HG02938 (cell line): ENCODE measurements around the gene ASIC1.

Experiments
- ATAC-seq: cut with Tn5 transposase; IDR thresholded peaks from one replicate; pipeline ENCODE4 v1.9.1; 2021; ENCODE audit warnings: mild to moderate bottlenecking, moderate library complexity; ENCODE audit not compliant: unreplicated experiment

The ASIC1 gene

DNA sequence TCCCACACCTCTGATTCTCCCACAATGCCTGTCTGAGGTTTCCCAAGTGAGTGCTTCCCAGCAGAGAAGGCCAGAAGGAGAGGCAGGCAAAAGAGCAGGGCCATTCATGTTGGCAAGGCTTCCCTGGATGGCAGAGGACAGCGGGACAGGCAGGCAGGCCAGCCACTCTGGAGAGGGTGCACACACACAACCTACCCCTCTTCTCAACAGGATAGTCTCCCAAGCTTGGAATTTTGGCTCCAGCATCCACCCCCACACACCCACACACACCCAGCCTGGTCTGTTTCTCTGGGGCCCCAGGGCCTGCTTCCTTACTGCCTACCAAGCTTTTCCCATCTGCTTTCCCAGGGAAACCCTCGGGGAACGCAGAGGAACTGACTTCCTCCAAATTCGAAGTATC is 16.7 kb upstream of the ASIC1 start:
- no peak for ATAC-seq

DNA sequence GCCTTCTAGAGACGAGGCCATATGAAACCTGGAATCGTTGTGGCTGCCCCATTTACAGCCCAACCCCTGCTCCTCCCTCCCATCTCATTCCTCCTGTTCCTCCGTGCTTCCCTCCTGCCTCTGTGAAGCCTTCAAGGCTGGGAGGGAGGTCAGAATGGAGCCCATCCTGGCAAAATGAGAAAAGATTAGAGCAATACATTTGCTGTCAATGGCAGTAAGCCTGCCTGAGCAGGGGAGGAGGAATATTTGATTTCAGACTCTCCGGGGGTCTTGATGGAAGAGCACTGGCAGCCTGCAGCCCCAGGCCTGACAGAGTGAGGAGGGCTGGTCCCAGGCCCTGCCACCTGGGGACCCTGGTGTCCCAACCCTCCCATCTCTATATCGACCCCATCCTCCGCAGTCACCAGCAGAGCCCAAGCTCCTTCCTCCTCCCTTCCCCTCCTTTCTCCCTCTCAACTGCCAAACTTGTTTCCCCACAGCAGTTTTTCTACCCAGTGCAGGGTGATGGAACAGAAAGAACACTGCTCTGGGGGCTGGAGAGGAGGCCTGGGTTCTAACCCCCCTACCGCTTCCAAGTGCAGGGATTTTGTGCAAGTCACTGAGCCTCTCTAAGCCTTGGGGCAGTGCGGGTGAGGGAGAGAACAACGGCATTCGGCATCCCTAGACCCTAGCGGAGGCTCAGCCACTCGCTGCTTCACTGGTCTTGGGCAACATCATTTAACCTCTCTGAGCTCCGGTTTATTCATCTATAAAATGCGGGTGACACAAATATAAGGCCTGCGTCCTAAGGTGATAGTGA is 16.1 kb upstream of the ASIC1 start:
- no peak for ATAC-seq

DNA sequence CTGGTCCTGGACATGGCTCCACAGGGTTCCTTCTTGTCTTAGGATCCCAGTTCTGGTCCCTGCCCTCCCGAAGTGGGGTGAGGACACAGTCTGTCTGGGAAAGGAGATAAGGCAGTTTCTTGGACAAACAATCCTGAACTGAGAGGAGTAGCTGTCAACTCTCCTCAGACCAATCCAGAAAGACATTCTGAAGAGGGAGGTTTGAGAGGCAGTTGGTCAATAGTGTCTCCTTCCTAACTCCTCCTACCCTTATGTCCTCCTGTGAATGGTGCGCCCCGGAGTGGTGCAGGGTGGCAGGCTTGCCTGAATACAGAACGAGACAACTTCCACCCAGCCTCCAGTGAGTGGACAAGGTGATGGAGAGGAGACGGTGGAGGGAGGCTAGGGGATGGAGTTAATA is 15.4 kb upstream of the ASIC1 start:
- no peak for ATAC-seq

DNA sequence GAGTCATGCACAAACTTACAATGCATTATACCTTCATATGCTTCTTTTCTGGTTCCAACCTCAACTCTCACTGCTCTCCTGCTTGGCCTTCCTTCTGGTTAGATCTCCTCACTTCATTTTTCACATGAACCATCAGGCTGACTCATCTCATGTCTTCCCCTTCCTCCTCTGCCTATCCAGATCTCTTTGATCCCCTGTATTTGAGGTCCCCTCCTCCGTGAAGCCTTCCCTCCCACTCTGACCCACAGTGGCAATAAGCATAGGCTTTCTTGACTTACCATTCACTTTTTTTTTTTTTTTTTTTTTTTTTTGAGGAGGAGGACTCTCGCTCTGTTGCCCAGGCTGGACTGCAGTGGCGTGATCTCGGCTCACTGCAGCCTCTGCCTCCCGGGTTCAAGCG is 14.7 kb upstream of the ASIC1 start:
- no peak for ATAC-seq

DNA sequence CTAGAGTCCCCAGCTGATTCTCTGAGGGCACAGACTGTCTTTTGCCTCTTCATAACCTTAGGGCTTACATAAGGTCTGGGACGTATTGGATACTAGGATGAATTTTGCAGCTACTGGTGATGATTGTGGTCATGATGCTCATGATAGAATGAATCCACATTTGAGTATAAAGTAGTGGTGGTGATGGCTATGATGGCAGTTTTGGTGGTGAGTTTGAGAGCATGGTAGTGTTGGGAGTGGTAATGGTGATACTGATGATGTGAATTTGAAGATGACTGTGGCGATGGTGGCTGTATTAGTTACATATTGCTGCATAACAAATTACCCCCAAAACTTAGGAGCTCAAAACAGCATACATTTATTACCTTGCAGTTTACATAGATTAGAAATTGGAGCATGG is 14.1 kb upstream of the ASIC1 start:
- no peak for ATAC-seq

DNA sequence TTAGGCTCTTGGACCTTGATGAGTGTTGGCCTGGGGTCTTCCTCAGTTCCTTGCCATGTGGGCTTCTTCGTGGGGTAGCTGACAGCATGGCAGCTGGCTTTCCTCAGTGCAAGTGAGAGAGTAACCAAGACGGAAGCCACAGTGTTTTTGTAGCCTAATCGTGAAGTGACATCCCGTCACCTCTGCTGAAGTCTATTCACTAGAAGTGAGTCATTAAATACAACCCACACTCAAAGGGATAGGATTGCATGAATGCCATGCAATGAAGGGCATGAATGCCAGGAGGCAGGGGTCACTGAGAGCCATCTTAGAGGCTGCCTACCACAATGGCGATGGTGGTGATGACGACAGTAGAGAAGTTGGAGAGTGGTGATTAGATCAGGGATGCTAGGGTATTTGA is 13.5 kb upstream of the ASIC1 start:
- no peak for ATAC-seq

DNA sequence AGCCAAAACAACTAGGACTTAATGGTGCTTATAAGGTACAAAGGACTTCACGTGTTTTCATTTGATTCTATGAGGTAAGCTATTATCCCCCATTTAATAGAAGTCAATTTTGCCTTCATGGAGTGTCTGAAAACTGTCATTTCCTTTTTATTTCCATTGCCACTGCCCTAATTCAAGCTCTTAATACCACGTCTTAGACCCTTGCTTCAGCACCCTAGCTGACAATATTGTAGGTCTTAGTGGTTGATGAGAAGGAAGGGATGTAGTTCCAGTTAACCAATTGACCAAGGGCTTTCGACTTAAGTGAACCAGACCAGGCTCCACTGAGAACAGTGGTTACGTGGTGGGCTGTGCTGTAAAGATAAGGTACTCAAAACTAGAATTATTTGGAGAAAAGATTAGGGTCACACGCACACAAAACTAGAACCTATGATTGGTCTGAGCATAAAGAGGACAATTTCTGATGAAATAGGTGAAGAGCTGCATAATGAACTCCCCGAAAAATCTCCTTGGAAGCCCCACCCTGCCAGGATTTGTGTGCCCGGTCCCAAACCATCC is 9.6 kb upstream of the ASIC1 start:
- no peak for ATAC-seq

DNA sequence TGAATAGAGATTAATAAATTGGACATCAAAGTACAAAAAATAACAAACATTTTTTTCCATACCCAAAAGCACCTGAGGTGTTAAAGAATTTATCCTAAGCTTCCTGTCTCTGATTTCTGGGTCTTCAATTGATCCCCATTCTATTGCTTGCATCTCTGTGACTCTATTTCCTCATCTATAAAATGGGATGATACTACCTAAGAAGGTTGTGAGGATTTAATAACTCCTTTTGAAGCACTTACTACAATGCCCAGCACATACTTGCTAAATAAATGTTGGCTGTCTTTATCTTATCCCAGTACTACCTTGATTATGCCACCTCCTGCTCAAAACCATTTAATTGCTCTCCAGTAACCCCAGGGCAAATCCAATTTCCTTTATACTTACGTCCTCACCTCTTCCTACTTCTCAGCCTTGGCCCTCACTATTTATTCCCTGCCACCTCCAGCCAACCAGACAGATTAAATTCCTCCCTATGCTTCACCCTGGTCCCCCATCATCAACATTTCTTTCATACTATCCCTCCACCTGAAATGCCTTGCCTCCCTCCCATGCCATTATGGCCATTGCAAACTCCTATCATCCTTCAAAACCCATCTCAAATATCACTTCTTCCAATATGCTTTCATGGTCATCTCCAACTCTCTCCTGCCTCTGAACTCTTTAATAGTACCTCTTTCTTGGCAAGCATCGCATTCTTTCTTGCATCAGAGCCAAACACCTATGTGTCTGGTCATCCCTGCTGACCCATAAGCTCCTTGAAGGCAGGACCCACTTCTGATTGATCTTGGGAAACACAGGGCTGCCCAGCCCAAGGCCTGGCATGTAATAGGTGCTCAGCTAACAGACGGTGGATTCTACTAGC is 7.9 kb upstream of the ASIC1 start:
- no peak for ATAC-seq

DNA sequence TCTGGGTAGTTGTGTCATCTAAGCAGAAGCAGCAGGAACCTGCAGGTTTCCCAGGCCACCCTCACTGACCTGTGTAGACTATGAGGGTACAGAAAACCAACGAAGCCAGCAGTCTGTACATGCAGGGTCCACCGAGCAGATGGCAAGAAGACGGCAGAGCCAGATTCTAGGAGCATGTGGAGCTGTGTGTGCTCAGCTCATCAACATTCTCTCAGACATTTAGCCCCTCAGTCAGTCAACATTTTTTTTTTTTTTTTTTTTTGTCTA is 7.3 kb upstream of the ASIC1 start:
- ATAC-seq, result no peak

DNA sequence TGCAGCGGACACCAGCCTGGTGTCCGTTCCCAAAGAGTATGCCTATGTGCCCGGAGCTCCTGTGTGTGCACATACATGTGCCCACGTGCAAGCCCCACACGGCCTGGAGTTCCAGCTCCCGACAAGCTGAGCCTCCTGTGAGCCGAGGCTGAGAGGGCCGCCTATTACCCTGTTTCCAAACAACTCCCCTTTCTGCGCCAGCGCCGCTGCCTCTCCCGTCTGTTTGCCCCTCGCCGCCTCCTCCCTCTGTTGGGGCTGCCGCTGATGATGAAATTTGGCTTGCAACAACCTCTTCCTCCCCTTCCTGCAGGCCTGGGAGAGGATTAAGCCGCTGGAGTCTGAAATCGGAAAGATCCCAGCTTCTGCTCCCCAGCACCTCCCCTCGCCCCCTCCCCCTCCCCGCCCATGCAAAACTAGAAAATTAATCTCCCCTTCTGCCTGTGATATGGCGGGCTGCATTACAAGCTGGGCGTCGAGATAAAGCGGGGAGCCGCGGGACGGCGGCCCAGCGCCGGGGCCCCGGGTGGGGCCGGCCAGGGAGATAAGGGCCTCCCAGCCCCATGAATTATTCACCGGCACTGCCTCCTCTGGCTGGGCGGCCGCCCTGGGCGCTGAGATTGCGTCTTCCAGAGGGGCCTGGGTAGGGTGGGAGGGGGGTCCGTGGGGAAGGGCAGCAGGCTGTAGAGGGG is 6.8 kb upstream of the ASIC1 start:
- no peak for ATAC-seq

DNA sequence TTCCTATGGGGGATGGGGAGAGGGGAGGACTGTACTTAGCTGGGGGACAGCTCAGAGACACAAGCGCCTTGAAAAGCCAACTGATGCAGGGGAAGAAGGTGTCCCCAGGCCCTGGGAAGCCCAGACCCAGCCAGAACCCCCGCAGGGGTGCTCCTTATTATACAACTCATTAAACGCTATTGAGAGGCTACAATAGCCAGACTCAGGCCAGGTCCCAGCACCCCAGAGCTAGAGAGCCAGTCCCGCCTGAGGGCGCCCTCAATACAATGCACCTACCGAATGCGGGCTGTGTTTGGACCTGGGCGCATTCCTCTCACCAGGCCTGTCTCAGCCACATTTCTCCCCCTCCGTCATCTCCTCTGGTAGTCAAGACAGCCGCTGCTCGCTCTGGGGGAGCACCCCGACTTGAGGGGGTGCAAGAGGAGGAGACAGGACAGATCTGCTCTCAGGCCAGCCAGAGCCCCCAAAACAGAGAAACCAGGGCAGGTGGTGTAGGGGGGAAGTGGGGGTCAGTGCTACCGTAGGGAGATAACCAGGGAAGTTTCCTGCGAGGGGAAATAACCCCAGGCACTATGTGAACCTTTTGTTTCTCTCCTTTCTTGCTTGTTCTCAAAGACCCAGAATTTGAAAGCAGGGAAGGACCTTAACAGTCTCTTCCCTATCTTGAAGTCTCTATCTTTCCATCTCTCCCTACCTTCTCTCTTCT is 6.1 kb upstream of the ASIC1 start:
- ATAC-seq, result no peak

DNA sequence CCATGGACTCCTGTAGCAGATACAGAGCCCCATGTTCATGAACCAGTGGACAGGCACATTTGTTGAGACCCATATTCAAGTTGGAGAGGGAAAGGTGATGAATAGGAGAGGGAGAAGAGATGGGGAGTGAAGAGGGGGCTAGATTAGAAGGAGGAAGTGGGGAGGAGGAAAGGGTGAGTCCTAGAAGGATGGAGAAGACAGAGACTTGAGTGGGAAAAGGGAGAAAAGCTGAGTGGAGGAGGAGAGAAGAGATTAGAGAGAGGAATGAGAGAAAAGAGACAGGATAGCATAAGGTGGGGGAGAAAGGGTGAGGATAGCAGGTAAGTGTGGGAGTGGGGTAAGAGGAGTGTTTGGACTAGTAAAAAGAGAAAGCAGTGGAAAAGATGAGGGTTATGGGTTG is 4.9 kb upstream of the ASIC1 start:
- no peak for ATAC-seq

DNA sequence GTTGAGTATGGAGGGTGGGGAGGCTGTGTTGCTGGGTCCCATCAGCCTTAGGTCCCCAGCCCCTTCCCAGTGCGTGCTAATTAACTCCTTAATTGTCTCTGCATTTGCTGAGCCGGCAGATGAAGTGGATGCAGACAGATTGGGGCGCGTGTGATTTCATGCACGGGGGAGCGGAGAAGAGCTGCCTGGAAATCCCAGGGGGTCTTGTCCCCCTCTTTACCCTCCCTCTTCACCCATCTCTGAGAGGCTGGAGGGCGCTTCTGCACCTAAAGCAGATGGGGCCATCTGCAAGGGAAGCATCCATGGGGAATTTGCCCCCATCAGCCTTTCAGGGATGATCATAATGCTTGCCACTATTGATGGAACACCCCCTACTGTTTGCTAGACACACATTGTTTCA is 4.4 kb upstream of the ASIC1 start:
- no peak for ATAC-seq

DNA sequence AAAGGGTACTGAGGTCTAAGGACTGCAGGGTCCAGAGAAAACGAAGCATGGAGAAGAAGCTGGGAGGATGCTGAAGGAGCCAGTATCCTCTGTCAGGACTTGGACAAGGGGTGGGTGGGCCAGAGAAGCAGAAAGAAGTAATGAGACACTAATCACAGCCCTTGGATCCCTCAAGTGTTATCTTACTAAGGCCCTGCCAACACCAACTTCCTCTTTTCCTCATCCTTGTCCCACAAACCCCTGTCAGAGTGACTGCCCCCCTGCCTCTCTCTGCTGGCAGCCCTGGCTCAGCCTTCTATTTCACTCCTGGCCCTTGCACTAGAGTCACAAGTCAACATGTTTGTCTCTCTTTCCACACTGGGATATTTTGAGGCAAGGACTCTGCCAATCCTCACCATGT is 3.8 kb upstream of the ASIC1 start:
- no peak for ATAC-seq

DNA sequence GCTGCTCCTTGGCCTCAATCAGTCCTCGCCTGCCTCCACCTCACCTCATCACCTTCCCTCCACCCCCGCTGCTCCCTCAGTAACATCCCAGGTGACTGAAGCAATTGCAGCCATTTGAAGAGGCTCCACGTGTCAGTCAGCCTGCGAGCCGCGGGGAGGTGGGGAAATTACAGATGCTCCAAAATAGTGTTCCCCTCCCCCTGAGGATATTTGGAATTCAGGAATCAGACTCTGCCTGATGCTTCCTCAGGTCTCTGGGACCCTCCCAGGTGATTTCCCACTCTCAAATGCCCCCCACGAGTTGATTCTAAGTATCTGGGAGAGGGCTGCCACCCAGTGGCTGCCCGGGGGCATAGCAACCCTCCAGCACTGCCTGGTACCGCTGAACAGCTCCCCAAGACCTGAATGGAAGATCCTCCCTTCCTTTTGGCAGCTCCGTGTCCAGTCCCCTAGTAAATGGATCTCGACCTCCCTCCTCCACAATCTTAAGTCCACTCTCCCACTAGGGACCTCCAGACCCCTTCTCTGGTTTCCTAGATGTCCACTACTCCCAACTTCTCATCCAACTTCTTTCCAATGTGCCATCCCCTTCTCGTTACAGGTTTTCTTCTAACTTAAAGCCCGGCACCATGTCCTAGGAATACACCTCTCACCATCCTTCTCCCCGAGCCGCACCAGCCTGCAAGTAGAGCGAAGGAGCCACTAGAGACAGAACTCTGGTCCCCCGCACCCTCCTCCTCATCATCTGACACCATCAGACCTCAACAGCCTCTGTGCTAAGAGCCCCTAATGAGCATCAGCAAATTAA is 1.4 kb upstream of the ASIC1 start:
- no peak for ATAC-seq

DNA sequence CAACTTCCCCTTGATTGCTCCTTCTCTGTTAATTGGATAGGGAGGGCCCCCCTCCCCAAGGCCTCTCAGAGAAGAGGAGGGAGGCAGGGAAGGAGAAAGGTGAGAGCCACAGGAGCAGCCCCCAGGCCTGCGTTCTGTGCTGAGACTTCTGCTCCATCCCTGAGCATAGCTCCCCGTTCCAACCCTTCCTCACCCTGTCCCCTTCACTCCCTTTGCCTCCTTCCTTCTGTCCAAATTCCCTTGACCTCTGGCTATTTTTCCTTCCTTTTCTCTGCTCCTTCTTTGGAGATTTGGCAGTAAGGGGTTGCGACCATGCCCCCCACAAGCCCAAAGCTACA is 788 bp upstream of the ASIC1 start:
- ATAC-seq, result no peak

DNA sequence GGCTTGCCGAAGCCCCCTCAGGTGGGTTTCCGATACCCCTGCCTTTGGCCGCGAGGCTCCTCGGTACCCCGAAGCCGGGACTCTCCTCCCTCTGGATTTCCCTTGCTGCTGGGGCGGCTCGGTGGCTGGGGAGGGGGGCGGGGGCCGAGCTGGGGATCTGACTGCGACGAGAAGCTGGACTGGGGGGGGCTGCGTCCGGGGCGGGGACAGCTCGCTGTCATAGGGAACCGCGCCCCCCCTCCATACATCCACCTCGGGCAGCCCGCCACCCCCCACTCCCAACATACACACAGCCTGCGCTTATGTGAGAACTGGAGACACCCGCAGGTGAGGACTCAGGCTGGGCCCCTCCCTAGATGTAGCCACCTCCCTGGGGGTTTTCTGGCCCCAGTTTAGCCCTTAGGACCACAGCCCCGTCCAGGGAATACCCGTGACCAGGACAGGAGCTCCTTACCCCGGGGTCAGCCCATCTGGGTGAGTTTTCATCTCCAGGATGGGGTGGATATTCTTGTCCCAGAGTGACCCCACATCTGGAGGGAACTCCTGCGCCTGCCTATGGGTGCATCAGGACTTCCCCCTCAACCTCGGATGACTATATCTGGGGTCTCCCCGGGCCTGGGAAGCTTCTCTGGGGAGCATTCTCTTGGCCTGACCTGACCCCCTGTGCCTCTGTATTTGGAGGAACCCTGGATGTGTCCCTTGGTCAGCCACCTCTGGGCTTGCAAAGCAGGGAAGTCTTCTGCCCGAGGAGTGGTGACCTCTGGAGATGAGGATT is 687 bp downstream of the ASIC1 start:
- no peak for ATAC-seq

DNA sequence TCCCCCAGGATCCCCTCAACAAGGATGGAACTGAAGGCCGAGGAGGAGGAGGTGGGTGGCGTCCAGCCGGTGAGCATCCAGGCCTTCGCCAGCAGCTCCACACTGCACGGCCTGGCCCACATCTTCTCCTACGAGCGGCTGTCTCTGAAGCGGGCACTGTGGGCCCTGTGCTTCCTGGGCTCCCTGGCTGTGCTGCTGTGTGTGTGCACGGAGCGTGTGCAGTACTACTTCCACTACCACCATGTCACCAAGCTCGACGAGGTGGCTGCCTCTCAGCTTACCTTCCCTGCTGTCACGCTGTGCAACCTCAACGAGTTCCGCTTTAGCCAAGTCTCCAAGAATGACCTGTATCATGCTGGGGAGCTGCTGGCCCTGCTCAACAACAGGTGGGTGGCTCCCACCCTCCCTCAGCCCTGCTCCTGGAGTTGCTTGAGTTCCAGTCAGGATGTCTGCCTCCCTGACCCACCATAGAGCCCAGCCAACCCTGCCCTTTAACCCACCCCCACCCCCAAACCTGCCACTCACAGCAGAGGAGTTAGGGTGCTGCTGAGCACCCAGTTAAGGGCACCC is 1.4 kb downstream of the ASIC1 start:
- no peak for ATAC-seq

DNA sequence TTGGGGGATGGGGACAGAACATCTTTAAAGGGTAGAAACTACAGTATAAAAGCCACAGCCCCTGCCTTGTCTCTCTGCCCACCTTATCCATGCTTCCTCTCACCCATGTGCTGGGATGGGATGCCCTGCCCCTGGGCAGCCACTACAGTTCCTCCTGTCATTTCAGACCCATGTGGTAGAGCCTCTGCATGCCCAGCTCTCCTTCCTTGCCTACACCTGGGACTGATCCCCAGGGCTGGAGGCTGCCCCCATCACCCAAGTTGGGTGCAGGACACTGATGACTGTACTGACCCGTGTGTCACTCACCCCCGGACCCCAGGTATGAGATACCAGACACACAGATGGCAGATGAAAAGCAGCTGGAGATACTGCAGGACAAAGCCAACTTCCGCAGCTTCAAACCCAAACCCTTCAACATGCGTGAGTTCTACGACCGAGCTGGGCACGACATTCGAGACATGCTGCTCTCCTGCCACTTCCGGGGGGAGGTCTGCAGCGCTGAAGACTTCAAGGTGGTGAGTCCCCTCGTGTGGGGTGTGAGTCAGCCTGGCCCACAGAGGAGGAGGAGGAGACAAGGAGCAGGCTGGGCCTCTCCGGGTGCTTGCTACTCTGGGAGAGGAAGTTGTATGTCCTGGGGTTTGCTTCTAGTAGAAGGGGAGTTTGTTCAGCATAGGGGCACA is 2.2 kb downstream of the ASIC1 start:
- ATAC-seq, result no peak
